HG03103 (cell line): Measurements from ENCODE around the gene ARF5.

ENCODE experiments used
- ATAC-seq: cut with Tn5 transposase; IDR thresholded peaks from one replicate; pipeline ENCODE4 v1.9.1; 2021; ENCODE audit warnings: low read depth; ENCODE audit not compliant: unreplicated experiment

ARF5 gene

DNA sequence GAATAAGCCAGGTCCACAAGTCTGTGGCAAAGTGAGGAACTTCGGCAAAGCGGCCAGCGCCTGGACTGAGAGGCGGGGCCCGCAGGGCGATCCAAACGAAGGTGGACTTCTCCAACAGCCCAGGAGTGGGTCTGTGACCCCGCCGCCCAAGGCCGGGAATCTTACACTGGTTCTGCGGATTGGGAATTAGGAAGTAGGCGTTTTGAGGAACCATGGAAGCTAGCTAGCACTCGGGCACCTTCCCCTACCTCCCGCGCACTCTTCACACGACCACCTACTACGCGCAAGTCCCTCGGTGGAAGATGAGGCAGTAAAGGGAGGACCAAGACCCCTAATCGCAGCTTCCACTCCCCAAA lies 570 bp upstream of the ARF5 start:
- ATAC-seq = no peak

GRCh38 chr7:127588697-127589482 lies 679 bp downstream of the ARF5 start:
- peak; percentile 7 for ATAC-seq

GRCh38 chr7:127589896-127590295 lies 1.7 kb downstream of the ARF5 start:
- no peak for ATAC-seq

DNA sequence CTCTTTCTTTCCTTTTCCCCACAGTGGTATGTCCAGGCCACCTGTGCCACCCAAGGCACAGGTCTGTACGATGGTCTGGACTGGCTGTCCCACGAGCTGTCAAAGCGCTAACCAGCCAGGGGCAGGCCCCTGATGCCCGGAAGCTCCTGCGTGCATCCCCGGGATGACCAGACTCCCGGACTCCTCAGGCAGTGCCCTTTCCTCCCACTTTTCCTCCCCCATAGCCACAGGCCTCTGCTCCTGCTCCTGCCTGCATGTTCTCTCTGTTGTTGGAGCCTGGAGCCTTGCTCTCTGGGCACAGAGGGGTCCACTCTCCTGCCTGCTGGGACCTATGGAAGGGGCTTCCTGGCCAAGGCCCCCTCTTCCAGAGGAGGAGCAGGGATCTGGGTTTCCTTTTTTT lies 3.0 kb downstream of the ARF5 start:
- ATAC-seq = no peak

DNA sequence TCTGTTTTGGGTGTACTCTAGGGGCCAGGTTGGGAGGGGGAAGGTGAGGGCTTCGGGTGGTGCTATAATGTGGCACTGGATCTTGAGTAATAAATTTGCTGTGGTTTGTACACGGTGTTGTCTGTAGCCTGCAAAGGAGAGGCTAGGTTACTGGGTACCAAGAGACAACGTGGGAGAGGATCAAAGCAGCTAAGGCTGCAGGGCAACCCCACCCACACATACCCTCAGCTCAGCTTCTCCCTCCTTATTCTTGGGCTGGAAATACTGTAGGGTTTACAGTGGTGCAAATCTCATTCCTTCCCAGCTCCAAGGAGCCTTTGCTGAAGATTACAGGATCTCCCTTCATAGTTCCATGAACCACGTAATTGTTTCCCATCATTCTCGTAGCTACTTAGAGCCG lies 3.4 kb downstream of the ARF5 start:
- ATAC-seq = no peak

DNA sequence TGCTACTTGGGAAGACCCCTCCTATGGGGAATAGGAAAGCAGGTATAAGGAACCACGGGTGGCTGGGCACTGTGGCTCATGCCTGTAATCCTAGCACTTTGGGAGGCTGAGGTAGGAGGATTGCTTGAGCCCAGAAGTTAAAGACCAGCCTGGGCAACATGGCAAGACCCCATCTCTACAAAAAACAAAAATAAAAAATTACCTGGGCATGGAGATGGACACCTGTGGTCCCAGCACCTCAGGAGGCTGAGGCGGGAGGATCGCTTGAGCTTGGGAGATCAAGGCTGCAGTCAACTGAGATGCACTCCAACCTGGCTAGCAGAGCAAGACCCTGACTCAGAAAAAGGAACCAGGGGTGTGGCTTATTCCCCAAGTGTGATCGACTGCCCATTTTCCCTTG lies 4.3 kb downstream of the ARF5 start:
- ATAC-seq = no peak

- ATAC-seq = no peak
These were observed 6.3 kb downstream of the ARF5 start for GRCh38 chr7:127594490-127594889.

GRCh38 chr7:127595737-127596136 lies 7.5 kb downstream of the ARF5 start:
- ATAC-seq = no peak

DNA sequence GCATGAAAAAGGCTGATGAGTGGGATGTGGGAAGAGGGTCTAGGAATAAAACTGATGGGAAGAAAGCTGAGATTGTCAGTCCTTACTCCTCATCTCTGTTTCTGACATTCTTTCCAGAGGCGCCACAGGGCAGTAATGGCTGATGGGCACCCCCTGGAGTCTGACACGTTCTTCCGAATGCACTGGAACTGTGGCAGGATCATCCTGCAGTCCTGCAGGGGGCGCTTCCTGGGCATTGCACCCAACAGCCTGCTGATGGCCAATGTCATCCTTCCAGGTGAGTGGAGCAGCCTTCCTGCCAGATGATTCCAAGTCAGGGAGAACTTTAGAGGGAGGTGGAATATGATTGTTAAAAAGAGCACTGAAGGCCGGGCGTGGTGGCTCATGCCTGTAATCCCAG lies 10.1 kb downstream of the ARF5 start:
- ATAC-seq = no peak

DNA sequence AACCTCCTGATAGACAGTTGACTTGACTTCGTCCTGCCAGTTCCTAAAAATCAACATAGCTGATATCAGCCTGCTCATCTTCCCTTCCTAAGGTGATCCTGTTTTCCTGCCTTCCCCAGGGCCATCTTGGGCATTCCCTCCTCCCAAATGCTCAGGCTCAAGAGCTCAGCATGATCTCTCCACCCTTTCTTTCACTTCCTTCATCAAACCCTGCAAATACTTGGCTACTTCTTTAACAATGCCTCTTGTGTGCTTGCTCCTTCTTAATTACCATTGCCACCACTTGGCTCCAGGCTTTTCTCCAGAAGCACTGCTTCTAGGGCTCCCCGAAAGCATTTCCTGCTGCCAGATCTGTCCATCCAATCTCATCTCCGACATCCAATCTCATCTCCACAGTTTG lies 12.7 kb downstream of the ARF5 start:
- no peak for ATAC-seq

DNA sequence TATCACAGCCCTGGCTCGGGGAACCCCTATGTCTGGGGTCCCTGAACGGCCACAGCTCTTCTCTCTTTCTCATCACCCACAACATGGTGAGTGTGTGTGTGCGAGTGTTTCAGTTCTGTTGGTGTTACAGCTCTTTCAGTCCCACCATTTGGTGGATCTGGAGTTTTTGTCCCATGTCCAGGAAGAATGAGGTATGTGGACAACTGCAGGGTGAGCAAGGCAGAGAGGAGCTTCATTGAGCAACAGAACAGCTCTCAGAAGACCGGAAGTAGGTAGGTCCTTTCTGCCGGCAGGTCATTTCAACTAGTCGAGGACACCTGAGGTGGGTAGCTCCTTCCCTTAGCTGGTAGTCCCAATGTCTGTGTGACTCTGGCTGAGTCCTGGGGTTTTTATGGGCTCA lies 20.2 kb downstream of the ARF5 start:
- ATAC-seq = no peak

DNA sequence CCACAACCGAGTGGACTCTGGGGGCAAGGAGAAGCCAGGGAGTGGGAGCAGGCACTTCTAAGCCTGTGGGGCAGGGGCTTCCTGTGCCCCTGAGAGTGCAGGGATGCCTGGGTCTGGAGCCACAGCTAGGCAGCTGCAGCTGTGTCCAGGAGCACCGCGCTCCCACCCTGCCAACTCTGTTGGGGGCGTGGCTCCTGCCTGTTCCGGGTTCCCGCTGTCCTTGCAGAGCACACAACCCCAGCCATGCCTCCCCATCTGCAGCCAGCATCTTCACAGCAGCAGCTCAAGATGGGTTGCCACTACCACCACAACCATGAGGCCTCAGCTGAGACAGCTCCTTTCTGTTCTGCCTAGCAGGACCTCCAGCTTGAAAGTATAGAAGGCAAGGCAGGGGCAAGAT lies 21.1 kb downstream of the ARF5 start:
- no peak for ATAC-seq

GRCh38 chr7:127612263-127612662 lies 24.1 kb downstream of the ARF5 start:
- ATAC-seq = no peak

DNA sequence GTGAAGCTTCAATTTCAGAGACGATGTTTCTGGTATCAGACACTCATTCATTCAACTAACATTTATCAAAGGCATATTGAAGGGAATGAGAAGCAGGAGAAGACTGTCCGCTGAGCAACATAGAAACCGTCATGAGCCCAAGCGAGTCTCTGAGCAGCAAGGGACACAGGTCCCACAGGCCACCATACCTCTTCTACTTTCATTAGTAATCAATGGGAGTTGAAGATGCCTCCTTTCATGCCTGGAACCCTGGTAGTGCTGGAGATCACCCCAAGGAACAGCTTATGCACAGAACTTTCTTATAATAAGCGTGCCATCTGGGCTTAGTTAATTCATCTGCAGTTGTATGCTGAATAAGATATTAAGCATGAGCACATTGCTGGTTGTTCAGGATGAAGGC lies 28.5 kb downstream of the ARF5 start:
- no peak for ATAC-seq

DNA sequence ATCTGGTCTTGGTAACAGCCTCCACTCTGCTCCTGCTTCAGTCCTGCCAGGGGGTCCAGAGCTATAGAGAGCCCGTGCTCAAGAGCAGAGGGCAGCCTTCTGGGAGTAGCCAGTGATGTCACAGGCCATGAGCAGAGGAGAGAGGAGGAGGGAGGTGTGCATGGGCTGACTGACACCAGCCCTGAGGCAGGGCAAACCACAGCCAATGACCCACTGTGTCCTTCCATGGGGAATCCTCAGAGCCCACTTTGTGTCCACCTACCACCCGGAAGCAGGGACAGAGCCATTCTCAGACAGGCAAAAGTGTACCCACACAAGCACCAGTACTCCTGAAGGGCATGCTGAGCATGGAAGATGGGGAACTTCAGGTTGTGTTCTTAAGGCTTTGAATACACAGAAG lies 29.8 kb downstream of the ARF5 start, which contains the start of gene PAX4:
TSS of gene PAX4 (minus strand) at position 101 of the 400 bp plus-strand sequence. CDS start 2,214 bp downstream, outside the sequence.
- no peak for ATAC-seq

GRCh38 chr7:127618775-127619174 lies 30.6 kb downstream of the ARF5 start:
- no peak for ATAC-seq

- no peak for ATAC-seq
These were observed 31.6 kb downstream of the ARF5 start for GRCh38 chr7:127619681-127620405.

- no peak for ATAC-seq
These were observed 32.4 kb downstream of the ARF5 start for GRCh38 chr7:127620406-127621233.

DNA sequence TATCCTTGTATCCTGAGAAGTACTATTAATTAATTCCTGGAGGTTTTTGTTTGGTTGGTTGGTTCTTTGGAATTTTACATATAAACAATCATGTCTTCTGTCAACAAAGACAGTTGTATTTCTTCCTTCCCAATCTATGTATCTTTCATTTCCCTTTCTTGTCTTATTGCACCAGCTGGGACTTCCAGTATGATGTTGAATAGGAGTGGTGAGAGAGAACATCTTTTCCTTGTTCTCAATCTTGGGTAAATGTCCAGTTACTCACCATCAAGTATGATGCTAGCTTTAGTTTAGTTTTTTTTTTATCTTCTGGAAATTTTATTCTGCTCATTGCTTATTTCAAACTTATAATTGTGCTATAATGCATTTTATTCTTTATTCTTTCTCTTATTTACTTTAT lies 37.1 kb downstream of the ARF5 start:
- ATAC-seq = no peak

- ATAC-seq = no peak
These were observed 40.2 kb downstream of the ARF5 start for GRCh38 chr7:127628445-127628844.

GRCh38 chr7:127629268-127629854 lies 41.1 kb downstream of the ARF5 start:
- ATAC-seq = peak; percentile 97
